GM12801 (cell line): ENCODE data around the gene RANBP9.

Source experiments
- TF ChIP-seq, protein P1 (sequence below): IDR thresholded peaks from one replicate; pipeline ENCODE4 v1.5.1; 2011; ENCODE audit warnings: control low read depth; ENCODE audit not compliant: insufficient read length; ENCODE audit errors: extremely low read depth

Gene RANBP9

DNA sequence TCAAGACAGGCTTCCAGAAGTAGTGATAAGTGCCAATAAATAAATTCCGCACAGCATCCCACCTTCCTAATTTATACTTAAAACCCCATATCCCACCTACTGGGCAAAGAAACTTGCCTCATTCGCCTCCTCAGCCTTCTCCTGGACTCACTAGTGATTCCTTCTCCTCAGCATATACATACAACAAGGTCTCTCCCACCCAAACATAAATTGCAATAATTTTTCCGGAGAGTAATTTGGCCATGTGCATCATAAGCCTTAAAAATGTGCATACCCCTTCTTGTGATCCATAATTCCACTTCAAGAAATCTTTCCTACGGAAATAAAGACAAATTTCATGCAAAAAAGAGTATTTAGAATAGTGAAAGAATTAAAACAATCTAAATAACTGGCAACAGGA, 26.8 kb downstream of the RANBP9 start:
- TF ChIP-seq, protein P1, sequence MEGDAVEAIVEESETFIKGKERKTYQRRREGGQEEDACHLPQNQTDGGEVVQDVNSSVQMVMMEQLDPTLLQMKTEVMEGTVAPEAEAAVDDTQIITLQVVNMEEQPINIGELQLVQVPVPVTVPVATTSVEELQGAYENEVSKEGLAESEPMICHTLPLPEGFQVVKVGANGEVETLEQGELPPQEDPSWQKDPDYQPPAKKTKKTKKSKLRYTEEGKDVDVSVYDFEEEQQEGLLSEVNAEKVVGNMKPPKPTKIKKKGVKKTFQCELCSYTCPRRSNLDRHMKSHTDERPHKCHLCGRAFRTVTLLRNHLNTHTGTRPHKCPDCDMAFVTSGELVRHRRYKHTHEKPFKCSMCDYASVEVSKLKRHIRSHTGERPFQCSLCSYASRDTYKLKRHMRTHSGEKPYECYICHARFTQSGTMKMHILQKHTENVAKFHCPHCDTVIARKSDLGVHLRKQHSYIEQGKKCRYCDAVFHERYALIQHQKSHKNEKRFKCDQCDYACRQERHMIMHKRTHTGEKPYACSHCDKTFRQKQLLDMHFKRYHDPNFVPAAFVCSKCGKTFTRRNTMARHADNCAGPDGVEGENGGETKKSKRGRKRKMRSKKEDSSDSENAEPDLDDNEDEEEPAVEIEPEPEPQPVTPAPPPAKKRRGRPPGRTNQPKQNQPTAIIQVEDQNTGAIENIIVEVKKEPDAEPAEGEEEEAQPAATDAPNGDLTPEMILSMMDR: no peak

GRCh38 chr6:13683038-13683437, 28.6 kb downstream of the RANBP9 start:
- TF ChIP-seq, protein P1: no peak

DNA sequence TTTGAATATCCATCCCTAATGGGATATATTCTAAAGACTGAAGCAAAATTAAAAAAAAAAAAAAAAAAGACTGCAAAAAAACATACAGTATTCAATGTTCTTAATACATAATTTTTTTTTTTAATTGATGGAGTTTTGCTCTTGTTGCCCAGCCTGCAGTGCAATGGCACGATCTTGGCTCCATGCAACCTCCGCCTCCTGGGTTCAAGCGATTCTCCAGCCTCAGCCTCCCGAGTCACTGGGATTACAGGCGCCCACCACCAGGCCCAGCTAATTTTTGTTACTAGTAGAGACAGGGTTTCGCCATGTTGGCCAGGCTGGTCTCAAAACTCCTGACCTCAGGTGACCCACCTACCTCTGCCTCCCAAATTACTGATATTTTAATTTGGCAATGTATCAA, 29.3 kb downstream of the RANBP9 start:
- TF ChIP-seq, protein P1: no peak

DNA sequence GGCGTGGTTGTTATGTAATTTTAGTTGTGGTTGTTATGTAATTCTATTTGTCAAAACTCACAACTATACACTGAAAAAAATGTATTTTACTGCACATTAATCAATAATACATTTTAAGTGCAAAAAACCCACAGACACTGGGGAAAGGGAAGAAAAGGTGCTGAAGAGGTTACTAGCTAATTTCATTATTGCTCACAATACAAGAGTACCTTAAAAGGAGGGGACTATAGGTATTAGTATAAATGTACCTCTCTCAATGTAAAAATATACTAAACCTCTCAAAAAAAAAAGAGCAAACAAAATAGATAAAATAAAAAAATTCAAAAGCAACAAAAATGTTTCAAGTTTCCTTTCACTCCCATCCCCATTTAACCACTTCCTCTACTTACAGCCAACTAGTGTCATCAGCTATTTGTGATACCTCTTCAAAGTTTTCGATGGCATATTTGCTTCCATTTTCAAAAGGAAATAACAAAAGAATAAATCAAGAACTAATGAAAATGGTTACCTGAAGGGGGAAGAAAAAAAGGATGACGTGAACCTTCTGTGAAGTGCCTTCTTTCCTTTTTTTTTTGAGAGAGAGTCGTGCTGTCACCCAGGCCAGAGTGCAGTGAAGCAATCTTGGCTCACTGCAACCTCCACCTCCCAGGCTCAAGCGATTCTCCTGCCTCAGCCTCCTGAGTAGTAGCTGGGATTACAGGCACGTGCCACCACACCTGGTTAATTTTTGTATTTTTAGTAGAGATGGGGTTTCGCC, 30.2 kb downstream of the RANBP9 start:
- TF ChIP-seq, protein P1: no peak

DNA sequence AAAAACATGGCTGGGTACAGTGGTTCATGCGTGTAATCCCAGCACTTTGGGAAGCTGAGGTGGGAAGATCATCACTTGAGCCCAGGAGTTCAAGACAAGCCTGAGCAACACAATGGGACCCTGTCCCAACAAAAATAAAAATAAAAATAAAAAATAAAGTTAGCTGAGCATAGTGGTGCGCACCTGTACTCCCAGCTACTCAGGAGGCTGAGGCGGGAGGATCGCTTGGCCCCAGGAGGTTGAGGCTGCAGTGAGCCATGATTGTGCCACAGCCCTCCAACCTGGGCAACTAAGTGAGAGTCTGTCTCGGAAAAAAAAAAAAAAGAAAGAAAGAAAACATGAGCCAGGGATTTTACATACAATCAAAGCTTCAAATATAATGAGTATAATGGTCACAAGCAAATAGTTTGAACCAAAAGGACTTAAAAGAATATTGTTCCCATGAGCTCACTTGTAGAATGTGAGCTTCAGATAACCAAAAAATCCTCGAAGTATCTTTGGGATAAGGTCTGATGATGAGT, 31.1 kb downstream of the RANBP9 start:
- TF ChIP-seq, protein P1: no peak

- TF ChIP-seq, protein P1: no peak
These were observed 31.6 kb downstream of the RANBP9 start for GRCh38 chr6:13679996-13680395.

DNA sequence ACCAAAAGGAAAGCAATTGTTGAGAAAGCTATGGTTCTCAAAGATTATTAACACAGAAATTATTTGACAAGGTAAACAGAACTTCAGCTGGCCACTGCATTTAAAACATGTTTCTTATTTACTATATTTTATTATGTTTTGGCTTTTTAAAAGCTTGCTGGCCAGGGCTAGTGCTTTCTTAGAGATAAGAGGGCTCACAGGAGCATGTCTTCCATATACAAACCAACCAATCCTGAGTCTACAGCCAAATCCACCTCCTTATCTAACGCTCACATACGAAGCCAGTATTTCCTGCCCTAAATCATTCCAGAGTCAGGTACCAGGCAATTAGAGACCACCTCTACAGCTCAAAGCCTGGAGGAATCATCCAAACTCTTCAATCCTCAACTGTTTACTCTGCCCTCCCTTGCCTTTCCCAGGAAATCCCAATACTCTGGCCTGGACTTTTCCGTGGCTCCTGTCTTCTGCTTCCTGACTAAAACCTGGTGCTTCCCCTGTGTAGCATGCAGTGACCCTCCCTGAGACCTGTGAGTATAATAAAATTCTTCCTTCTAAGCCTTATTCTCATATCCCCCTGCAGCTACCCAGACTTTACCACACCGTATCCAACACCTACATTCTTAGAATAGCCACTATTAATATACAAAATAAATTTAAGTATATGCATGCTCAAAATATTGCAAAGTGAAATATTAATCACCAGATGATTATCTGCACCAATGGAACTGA, 33.2 kb downstream of the RANBP9 start:
- TF ChIP-seq, protein P1: no peak
